SK-N-MC (cell line): ENCODE data around the gene SLC51B.

Experiments used
- EZH2 ChIP-seq: fragments of 200-600 bp; sonication (generic); IDR thresholded peaks from one replicate; pipeline ENCODE4 v1.6.1; 2017; ENCODE audit warnings: antibody characterized with exemption
- POLR2AphosphoS5 ChIP-seq: IDR thresholded peaks from 2 replicates; pipeline ENCODE4 v1.6.1; 2012; ENCODE audit warnings: mild to moderate bottlenecking, low read depth, low read length, borderline replicate concordance

GRCh38 chr15:65029736-65030208 is 15.4 kb upstream of the SLC51B start:
- TF ChIP-seq EZH2 (no peak), POLR2AphosphoS5 (no peak)
